GM18508 (cell line): Measurements from ENCODE around the gene PLXNA3.

Source experiments
- ATAC-seq: cut with Tn5 transposase; IDR thresholded peaks from one replicate; pipeline ENCODE4 v1.9.1; 2021; ENCODE audit warnings: moderate number of reproducible peaks; ENCODE audit not compliant: insufficient read depth, unreplicated experiment

The PLXNA3 gene

DNA sequence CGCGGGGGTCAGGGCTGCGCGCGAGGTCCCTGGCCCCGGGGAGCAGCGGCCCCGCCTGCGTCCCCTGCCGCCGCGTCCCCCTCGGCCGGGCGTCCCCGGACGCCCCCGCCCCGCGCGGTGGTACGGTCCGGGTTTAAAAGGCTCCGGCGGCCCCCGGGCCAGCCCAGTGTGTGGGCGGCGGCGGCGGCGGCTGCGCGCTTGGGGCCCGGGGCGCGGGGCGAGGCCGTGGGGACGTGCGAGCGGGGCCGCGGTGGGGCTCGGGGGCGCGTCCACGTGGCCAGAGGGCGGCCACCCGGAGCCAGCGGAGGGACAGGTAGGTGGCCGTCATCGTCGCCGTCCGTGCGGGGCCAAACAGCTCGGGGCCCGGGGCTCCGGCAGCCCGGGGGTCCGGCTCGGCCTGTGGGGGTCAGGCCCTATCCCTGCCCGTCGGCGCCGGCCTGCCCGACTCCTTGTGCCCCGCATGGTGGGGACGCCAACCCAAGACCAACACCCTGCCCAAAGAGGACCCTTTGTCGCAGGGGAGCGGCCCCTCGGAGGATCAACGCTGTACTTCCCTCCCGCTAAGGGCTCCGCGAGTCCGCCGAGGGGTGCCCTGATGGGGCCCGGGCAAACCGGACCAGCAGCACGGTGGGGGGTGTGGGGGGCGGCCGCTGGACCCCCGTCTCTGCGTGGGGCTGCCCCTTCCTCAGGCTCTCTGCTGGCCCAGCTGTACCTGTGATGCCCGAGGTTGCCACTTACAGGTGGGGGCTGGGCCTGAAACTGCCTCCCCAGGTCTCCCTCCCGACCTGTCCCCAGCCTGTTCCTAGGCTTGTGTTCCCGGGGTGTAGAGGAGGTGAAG lies at the start of gene PLXNA3:
PLXNA3 (plus strand) TSS at position 166 of the 838 bp plus-strand sequence. CDS start 1,903 bp downstream, outside the sequence.
- ATAC-seq, result no peak

DNA sequence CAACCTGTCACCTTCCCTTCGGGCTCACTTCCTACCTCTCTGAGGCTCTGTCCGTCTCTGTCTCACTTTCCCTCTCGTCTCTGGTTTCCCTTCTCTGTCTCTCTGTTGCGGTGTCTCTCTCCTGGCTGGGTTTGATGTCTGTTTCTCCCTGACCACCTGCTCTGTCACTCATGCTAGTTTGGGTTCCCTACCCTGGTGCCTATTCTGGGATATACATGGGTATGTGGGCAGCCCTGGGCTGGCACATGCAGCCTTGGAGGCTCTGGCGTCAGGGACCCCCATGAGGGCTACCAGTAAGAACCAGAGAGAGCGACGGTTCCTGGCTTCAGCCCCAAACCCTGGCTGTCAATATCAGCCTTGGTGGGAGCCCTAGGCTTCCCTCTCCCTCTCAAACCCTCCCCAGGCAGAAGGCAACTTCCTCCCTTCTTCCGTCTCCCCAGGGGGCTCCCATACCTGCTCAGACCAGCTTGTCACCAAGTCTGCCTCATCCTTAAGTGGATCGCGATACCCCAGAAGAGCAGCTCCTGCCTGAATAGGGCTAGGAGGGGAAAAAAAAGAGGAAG lies 49.3 kb upstream of the PLXNA3 start:
- no peak for ATAC-seq

DNA sequence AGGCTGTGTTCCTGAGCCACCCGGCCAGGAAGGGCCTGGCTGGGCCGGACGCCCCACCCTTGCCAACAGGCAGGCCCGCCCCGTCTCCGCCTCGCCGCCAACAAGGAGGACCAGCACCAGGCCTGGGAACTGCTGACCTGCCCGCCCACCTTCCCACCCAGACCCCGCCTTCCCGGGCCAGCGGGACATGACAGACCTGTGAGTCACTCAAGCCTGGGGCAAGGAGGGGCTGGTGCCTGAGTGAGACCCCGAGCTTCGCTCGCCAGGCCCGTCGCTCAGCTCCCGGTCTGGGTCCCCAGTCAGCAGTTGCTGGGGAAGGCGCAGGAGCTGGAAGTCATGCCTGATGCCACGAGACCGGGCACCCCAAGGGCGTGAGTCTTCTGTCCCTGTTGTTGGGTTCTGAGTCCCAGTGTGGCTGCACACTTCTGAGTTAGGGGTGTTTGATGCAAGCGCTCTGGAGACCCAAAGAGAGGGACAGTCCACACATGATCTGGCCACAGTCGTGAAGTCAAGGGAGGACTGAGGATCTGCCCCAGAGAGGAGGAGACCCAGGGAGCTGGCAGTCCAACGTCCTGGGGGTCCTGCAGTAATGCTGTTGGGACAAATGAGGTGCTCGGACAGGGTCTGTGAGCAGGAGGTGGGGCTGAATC lies 48.7 kb upstream of the PLXNA3 start, which contains the start of gene DNASE1L1:
DNASE1L1 (minus strand) TSS at position 33 of the 650 bp plus-strand sequence. CDS start 3,686 bp downstream, outside the sequence.
- no peak for ATAC-seq

DNA sequence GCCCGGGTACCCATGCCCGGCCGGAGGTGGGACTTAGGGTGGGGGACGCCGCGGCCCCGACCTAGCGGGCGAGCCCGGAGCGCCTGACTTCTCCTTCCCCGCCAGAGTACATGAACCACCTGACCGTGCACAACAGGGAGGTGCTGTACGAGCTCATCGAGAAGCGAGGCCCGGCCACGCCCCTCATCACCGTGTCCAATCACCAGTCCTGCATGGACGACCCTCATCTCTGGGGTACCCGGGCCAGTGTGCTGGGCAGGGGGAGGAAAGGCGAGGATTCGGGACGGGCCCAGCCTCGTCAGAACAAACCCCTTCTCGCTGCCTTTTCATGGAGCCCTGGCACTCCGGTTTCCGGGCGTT lies 46.1 kb upstream of the PLXNA3 start:
- ATAC-seq, result no peak

DNA sequence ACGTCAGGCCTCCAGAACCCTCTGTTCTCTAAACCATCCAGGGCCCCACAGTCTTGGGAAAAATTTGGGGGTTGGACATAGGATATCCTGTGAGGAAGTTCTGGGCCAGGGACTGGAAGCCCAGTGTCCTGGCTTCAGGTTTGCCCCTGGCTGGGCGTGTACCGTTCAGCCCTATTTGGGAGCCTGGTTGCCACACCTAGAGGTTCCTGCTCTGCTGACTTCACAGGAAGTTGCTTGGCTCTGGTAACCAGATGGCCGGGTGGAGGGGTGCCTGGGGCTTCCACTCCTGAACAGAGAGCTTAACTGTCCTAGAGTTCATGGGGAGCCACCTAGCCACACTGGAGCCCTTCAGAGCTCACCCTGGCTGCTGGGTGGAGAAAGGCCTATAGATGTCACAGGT lies 45.6 kb upstream of the PLXNA3 start:
- no peak for ATAC-seq

DNA sequence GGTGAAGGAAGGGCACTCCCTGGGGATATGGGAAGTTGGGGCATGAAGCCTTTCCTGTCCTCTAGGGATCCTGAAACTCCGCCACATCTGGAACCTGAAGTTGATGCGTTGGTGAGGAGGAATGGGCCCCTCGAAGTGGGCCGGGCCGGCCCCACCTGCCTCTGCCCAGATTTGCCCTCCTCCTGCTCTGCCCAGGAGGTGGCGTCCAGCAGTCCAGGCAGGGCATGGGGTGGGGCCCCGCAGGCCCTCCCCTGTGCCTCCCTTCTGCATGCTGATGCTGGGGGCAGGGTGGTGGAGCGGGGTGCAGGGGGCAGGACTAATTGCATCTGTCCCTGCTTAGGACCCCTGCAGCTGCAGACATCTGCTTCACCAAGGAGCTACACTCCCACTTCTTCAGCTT lies 44.9 kb upstream of the PLXNA3 start:
- ATAC-seq, result no peak

DNA sequence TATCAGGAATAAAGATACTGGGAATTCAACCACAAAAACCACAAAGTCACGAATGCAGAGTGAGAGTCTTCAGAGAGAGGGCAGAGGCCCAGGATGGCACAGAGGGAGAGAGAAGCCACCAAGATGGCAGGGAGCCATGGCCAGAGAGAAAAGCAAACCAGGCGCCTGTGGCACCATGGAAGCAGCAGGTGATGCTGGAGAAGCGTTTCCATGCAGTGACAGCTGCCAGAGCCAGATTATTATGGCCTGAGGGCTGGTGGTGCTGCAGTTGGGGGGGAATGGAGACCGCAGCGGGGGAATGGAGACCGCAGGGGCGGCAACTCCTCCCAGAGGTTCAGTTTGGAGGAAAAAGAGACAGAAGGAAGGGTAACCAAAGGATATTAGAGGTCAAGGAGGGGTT lies 40.9 kb upstream of the PLXNA3 start:
- no peak for ATAC-seq

DNA sequence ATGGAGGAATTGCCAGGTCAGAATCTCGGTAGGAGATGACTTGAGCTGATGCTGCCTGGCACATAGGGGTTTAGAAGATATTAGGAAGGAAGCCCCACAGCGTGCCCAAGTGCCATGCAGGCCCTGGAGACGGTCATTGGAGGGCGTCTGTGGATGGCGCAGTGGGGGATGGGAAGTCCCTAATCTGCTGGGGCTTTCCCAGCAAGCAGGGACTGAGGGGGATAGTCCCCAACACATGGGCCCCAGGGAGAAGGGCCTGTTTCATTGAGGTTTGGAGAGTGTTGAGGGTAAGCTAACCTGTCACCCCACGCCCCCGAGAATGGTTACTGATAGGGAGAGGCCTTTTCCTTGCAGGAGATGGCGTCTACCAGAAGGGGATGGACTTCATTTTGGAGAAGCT lies 38.9 kb upstream of the PLXNA3 start:
- ATAC-seq, result no peak

DNA sequence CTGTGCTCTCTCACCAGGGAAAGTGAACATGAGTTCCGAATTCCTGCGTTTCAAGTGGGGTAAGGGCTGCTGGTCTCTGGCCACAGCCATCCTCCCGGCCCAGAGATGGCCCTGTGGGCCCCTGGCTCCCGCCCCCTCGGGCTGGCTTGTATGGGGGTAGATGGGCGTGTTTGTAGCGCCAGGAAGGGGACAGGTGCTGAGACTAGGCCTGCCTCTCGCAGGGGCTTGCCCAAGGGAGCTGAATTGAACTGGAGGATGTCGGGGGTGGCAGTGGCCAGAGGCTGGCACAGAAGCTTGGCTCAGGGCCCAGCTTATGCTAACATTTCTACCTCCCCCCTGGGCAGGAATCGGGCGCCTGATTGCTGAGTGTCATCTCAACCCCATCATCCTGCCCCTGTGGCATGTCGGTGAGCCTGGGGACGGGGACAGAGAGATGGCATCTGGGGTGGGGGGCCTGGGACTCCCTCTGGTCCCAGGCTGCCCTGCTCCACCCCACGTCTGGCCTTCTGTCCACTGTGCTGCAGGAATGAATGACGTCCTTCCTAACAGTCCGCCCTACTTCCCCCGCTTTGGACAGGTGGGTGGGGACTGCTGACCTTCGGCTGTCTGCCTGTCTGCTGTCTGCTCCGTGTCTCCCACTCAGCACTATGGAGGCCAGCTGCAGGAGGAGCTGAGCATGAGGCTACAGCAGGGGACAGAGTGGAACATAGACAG lies 38.2 kb upstream of the PLXNA3 start:
- no peak for ATAC-seq

DNA sequence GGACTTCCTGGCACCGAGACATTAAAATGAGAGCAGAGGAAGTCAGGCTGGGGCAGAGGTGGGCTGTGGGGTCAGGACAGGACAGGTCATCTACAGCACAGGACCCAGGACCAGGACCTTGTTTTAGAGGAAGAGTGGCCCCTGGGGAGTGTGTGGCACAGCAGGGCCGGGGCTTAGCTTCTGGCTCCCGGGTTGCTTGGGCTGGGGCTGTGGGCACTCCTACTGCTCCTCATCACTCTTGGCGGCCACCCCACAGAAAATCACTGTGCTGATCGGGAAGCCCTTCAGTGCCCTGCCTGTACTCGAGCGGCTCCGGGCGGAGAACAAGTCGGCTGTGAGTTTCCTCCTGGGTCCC lies 37.7 kb upstream of the PLXNA3 start:
- no peak for ATAC-seq

DNA sequence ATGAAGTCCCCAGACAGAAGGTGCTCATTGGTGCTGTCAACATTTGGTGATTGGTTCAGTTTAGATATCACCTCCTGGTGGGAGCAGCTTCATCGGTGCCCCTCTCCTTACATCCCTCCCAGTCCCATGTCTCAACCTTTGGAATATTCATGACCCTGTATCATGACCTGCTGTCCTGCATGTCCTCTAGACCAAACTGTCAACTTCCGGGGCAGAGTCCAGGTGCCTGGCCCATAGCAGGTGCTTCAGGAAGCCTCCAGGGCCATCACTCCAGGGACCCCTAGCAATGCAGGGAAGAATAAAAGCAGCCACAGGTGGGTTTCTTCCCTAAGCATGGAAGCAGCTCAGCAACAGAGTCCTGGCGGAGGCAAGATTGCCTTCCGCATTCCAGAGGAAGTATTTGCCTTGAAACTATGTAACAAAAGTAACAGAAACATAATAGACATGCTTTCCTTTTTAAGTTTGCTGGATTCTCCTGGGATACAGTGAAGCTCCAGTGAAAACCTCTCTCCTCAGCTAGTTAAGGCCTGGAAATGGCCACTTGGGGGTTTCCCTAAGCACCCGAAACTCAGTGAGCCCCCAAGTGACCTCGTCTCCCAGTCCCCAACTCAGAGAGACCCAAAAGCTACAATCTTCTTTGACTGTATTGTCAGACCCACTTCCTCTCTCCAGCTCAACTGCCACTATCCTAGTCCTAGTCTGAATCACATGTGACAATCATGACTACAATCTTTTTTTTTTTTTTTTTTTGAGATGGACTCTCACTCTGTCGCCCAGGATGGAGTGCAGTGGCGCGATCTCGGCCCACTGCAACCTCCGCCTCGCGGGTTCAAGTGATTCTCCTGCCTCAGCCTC lies 30.9 kb upstream of the PLXNA3 start:
- no peak for ATAC-seq

DNA sequence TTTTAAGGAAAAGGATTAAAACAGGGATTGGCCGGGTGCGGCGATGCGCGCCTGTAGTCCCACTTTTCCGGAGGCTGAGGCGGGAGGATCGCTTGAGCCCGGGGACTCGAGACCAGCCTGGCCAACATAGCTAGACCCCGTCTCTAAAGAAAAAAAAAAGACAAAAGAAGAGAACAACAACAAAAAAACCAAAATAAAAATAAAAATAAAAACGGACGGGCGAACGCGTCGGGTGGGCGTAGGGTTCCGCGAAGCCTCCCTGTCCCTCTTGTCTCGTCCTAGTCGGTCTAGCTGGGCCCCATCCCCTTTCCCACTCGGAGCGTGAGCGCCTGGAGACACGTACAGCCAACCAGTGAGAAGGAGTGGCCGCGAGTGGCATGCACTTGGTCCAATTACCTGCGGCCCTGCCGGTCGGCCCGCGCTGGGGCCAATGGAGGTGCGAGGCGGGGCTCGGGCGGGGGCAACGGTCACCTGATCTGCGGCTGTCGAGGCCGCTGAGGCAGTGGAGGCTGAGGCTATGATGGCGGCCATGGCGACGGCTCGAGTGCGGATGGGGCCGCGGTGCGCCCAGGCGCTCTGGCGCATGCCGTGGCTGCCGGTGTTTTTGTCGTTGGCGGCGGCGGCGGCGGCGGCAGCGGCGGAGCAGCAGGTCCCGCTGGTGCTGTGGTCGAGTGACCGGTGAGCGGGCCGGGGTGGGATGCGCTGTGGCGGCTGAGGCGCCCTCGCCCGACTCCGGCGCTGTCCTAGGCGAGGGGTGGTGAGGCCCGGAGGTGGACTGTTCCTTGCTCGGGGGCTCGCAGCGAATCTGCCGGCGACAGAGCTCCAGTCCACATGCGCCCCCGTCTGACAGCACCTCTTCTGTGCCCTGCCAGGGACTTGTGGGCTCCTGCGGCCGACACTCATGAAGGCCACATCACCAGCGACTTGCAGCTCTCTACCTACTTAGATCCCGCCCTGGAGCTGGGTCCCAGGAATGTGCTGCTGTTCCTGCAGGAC lies 29.6 kb upstream of the PLXNA3 start, which contains the start of gene ATP6AP1:
ATP6AP1 (plus strand) TSS at position 502 of the 996 bp plus-strand sequence; CDS start at position 518, 16 bp downstream.
- peak; percentile 59 for ATAC-seq

DNA sequence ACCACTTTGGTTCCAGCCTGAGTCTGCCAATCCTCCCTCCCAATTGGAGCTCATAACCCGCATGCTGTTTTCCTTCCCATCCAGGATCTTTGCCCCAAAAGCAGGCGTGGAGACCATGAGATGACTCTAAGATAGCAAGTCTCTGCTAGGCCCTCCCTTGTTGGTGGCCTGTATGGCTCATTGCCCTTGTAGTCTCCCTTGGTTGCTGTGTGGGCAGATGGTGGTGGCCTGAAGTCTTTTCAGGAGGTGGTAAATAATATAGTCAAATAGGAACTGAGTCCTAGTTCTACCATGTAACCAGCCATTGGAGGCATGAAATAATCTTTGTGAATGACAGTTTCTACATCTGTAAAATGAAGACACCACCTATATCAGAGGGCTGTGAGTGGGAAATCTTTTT lies 28.4 kb upstream of the PLXNA3 start:
- ATAC-seq, result no peak

DNA sequence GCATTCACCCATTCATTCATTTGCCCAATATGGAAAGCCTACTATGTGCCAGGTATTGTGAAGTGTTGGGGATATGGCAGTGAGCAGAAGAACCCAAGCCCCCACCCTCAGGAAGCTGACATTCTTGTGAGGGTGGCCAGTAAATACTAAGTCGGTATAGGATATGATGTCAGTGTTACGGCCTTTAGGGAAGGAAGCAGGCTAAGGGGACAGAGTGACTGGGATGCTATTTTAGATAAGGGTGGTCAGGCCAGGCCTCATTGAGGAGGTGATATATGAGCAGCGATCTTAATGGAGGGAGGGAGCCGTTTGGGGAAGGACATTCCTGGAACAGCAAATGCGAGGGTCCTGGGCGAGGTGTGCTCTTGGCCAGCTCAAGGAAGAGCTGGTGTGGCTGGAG lies 27.6 kb upstream of the PLXNA3 start:
- no peak for ATAC-seq

DNA sequence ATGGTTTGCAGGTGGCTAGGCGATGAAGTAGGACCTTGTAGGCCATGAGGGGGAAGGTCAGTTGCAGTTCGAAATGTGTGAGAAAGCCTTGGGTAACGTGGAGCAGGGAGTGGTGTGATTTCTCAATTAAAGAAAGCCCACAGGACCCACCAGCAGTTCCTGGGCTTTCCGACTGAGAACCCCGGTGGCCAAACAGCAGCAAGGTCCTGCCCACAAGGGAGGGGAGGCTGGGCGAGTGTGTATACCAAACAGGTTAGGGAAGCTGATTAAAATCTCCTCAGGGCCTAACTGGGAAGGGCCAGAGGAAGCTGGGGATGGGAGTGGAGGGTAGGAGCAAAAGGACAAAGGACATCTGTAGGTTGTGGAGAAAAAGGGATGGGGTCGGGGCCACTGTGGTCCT lies 27.2 kb upstream of the PLXNA3 start:
- no peak for ATAC-seq

DNA sequence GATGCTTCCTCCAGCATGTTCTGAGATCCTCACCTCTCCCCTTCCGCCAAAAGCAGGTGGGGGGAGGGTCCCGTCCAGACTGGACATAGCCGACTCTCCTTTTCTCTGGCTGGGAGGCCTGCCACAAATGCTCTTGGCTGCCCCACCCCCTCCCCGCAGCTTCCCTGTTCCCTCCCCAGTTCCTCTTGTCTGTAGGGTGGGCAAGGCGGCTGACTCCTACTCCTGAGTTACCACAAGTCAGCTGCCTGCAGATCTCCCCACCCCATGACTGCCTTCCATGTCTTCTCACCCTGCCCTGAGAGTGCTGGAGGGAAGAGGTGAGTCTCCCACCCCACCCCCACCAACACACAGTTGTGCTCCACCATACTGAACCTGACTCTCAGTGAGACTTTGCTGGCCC lies 26.7 kb upstream of the PLXNA3 start:
- ATAC-seq, result no peak

DNA sequence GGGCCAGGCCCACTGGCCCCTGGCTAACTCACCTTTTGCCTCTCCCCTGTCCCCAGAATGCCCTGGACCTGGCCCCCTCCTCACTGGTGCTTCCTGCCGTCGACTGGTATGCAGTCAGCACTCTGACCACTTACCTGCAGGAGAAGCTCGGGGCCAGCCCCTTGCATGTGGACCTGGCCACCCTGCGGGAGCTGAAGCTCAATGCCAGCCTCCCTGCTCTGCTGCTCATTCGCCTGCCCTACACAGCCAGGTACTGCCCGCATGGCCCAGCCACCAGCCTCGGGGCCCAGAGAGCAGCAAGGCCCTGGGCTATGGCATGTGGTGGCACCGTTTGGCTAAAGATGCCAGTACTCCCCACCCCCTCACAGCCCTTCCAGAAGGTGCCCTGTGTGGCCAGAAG lies 25.9 kb upstream of the PLXNA3 start:
- ATAC-seq, result no peak

DNA sequence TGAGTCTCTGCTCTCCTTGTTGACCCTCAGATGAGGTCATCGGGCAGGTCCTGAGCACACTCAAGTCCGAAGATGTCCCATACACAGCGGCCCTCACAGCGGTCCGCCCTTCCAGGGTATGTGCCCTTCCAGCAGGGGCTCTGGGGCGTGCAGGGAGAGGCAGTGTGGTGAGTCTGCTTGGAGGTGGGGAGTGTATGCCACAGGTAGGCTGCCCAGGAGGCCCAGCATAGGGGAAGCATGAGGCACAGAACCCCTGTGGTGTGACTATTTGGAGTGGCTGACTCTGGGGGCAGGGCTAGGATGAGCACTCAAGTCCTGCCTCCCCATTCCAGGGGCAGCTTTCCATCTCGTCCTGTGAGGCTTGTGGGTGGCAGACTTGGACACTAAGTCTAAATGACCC lies 24.5 kb upstream of the PLXNA3 start:
- ATAC-seq, result no peak
